ENCODE results near the gene TLK2.
"Not testable (repeated sequence)": the region's sequence is repeated elsewhere in the genome, so short reads cannot be mapped to it uniquely, and the experiment has no call there.

The TLK2 gene

GRCh38 chr17:62478424-62478879 lies at the start of gene TLK2:
Gene TLK2, plus strand, starts transcription at chr17:62478825. Its CDS starts 2,301 bp downstream, at chr17:62481126.
- DNase-seq (ENCODE audit: low read depth) = peak; percentile 89
- peak within 1 kb of the TSS; percentile 78 for H3K4me3 ChIP-seq (ENCODE audit: low read depth, low read length)
- no peak for TF ChIP-seq MYC (IDR thresholded peaks at IDR 0.05; ENCODE audit: low read depth, low read length)
- peak; percentile 61 for TF ChIP-seq POLR2A (IDR thresholded peaks at IDR 0.05; ENCODE audit: extremely low read depth, insufficient read length)

DNA sequence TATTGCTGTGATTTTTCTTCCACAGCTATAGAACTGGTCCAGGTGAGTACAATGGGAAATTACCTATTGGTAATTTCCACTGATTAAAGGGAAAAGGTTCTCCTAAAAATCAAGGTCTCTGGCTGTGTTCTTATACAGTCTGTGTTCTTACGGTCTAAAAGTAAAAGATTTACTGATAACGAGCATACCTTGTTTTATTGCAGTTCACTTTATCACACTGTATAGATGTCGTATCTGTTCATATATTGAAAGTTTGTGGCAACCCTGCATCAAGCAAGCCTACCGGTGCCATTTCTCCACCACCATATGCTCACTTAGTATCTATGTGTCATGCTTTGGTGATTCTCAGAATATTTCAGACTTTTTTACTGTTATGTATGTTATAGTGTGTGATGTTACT lies 43.4 kb upstream of the TLK2 start:
- not testable (repeated sequence) for H3K4me3 ChIP-seq (ENCODE audit: low read depth, low read length); DNase-seq (ENCODE audit: low read depth)

DNA sequence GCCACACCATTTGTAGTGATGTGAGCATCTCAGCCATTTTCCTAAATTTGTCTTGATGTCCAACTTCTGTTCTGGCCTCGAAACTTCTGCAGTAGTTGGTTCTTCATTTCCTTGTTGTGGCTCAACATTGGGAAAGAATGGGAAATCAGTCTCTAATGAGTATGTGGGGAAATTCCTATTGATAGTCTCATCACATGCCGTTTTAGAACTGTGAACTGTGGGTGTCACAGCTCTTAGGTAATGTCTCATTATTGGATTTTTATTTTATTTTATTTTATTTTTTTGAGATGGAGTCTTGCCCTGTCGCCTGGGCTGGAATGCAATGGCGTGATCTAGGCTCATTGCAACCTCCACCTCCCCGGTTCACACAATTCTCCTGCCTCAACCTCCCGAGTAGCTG lies 37.4 kb upstream of the TLK2 start:
- not testable (repeated sequence) for DNase-seq (ENCODE audit: low read depth); H3K4me3 ChIP-seq (ENCODE audit: low read depth, low read length)

- DNase-seq (ENCODE audit: low read depth) = no peak
- TF ChIP-seq MAX (IDR thresholded peaks at IDR 0.05; ENCODE audit: low read depth, low read length) (no peak), POLR2A (IDR thresholded peaks at IDR 0.05; ENCODE audit: extremely low read depth, insufficient read length) (no peak), CTCF (IDR thresholded peaks at IDR 0.05; ENCODE audit: low read depth, low read length) (no peak), MYC (IDR thresholded peaks at IDR 0.05; ENCODE audit: low read depth, low read length) (no peak)
Observed at GRCh38 chr17:62444063-62444462, 34.6 kb upstream of the TLK2 start.

GRCh38 chr17:62445791-62446190 lies 32.8 kb upstream of the TLK2 start:
- not testable (repeated sequence) for DNase-seq (ENCODE audit: low read depth)

More at GRCh38 chr17:62444063-62444462, 34.6 kb upstream of the TLK2 start:
- H3K4me3 ChIP-seq (ENCODE audit: low read depth, low read length) = no peak overlapping the region

DNA sequence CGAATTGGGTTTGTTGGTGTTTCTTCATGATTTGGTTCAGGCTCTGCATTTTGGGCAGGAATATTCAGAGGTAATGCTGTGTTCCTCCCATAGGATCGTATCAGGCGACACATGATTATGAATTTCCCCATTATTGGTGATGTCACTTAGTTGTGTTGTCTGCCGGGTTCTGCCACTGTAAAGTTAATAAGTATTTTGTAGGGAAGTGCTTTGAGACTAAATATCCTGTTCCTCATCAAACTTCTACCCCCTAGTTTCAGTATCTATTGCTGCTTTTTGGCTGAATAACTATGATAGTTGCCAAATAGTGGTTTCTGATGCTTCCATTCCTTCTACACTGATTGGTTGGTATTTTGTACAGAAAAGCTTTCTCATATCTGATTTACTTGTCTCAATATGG lies 26.4 kb upstream of the TLK2 start:
- not testable (repeated sequence) for DNase-seq (ENCODE audit: low read depth); H3K4me3 ChIP-seq (ENCODE audit: low read depth, low read length)

More at GRCh38 chr17:62445791-62446190, 32.8 kb upstream of the TLK2 start:
- H3K4me3 ChIP-seq (ENCODE audit: low read depth, low read length) = not testable (repeated sequence)

GRCh38 chr17:62453041-62453440 lies 25.6 kb upstream of the TLK2 start:
- DNase-seq (ENCODE audit: low read depth); H3K4me3 ChIP-seq (ENCODE audit: low read depth, low read length): not testable (repeated sequence)

DNA sequence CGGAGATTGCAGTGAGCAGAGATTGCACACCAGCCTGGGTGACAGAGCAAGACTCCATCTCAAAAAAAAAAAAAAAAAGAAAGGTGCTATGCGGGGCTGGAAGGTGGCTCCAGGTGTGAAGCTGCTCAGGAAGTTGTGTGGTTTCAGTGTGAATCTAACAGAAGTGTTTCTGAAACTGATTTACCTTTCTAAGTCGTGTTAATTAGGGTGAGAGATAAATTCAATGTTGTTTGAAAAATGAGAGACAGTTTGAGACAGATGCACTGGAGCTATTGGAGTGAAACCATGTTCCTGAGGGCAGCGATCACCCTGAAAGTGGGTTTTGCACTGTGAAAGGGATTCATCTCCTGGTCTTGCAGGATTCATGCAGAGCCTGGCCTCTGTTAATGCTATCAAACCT lies 25.0 kb upstream of the TLK2 start:
- not testable (repeated sequence) for DNase-seq (ENCODE audit: low read depth); H3K4me3 ChIP-seq (ENCODE audit: low read depth, low read length)

GRCh38 chr17:62454111-62454510 lies 24.5 kb upstream of the TLK2 start:
- DNase-seq (ENCODE audit: low read depth); H3K4me3 ChIP-seq (ENCODE audit: low read depth, low read length): not testable (repeated sequence)

DNA sequence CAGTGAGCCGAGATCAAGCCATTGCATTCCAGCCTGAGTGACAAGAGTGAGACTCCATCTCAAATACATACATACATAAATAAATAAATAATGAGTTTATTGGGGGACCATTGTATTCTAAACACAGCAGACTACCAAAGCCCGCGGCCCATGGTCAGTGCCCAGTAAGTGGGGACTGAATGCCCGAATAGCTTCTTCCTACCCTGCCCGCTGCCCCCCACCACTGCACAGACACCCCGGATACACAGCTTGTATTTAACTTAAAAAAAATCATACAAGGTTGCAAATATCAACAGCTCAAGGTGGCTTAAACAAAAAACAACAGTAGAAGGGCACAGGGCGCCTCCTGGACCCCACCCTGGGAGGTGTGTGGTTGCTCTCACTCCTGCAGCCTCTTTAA lies 22.6 kb upstream of the TLK2 start:
- no peak for TF ChIP-seq CTCF (IDR thresholded peaks at IDR 0.05; ENCODE audit: low read depth, low read length)
- TF ChIP-seq MYC (IDR thresholded peaks at IDR 0.05; ENCODE audit: low read depth, low read length) = no peak
- no peak for TF ChIP-seq POLR2A (IDR thresholded peaks at IDR 0.05; ENCODE audit: extremely low read depth, insufficient read length)
- H3K4me3 ChIP-seq (ENCODE audit: low read depth, low read length) = no peak overlapping the region
- no peak for DNase-seq (ENCODE audit: low read depth)

GRCh38 chr17:62458483-62458882 lies 20.1 kb upstream of the TLK2 start:
- not testable (repeated sequence) for H3K4me3 ChIP-seq (ENCODE audit: low read depth, low read length); DNase-seq (ENCODE audit: low read depth)

DNA sequence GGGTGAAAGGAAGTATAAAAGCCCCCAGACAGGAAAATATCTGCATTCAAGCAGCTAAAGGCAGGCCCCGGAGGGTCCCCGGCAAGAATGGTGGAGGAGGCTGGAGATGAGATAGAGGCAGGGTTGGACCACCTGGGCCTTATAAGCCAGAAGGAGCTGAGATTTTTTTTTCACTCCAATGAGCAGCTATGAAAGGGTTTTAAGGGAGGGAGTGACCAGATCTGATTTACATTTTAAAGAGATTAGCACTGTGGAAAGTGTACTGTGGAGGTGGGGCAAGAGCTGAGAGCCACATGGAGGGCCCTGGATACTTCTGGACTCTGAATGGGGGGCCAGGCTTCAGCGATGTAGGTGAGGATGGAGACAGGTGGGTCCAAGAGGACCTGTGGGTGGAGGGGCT lies 14.2 kb upstream of the TLK2 start:
- not testable (repeated sequence) for H3K4me3 ChIP-seq (ENCODE audit: low read depth, low read length); DNase-seq (ENCODE audit: low read depth)

- H3K4me3 ChIP-seq (ENCODE audit: low read depth, low read length); DNase-seq (ENCODE audit: low read depth): not testable (repeated sequence)
Observed at GRCh38 chr17:62465271-62465670, 13.4 kb upstream of the TLK2 start.

DNA sequence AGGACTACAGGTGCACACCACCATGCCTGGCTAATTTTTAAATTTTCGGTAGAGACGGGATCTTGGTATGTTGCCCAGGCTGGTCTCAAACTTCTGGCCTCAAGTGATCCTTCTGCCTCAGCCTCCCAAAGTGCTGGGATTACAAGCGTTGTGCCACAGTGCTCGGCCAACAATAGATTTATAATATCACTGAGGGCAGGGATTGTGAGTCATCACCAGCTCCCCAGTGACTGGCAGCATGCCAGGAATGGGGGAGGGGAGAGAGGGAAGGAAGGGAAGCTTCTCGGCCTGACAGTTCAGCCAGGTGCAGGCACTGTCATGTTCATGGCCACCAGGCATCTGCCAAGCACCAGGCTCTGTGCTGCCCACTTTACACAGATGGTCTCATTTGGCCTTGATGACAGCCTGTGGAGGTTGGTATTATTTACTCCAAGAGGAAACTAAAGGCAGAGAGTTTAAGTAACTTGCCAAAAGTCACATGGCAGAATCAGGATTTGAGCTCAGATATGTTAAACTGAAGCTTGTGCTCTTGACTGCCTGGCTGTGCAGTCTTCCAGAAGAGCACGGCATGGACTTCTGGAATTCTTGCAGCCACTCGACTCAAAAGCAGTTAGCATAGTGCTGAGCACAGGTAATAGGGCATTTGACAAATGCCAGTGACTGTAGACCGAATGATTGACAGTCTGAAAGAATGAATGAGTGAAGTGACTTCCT lies 7.8 kb upstream of the TLK2 start:
- DNase-seq (ENCODE audit: low read depth) = peak; percentile 72
- not testable (repeated sequence) for H3K4me3 ChIP-seq (ENCODE audit: low read depth, low read length)

GRCh38 chr17:62471380-62471880 lies 7.2 kb upstream of the TLK2 start:
- not testable (repeated sequence) for H3K4me3 ChIP-seq (ENCODE audit: low read depth, low read length); DNase-seq (ENCODE audit: low read depth)

Data from NB4 (cell line).